Stimulated activated CD8-positive, alpha-beta memory T cell treated with anti-CD3 and anti-CD28 coated beads, Interleukin-2, amount 100 ng/mL, for 1 hour (primary cell): ENCODE data around the gene CMTR1.
A peak's percentile ranks its signal among the peaks of the same experiment; 100 is the strongest.

Experiments
- DNase-seq, 2 donors: peaks; one replicate each; pipeline ENCODE4 v3.0.0-alpha.2; 2020; ENCODE audit warnings: low read depth in 2 of 2

Gene CMTR1

GRCh38 chr6:37478827-37479226, 45.8 kb downstream of the CMTR1 start:
- no peak for DNase-seq

- no peak for DNase-seq
These were observed 46.3 kb downstream of the CMTR1 start for GRCh38 chr6:37479266-37479854.

- DNase-seq = no peak
These were observed 47.2 kb downstream of the CMTR1 start for GRCh38 chr6:37480118-37480736.

- DNase-seq = no peak
These were observed 48.0 kb downstream of the CMTR1 start for GRCh38 chr6:37480951-37481534.

- no peak for DNase-seq
These were observed 48.9 kb downstream of the CMTR1 start for GRCh38 chr6:37481711-37482605.

- DNase-seq = no peak
These were observed 49.7 kb downstream of the CMTR1 start for GRCh38 chr6:37482606-37483251.

- DNase-seq = no peak
These were observed 50.4 kb downstream of the CMTR1 start for GRCh38 chr6:37483252-37483901.

- DNase-seq = peak; percentile 57 to 63
These were observed 51.1 kb downstream of the CMTR1 start for GRCh38 chr6:37483917-37484785.

- DNase-seq = no peak
These were observed 51.8 kb downstream of the CMTR1 start for GRCh38 chr6:37484786-37485170.

- no peak for DNase-seq
These were observed 52.3 kb downstream of the CMTR1 start for GRCh38 chr6:37485291-37485702.

- no peak for DNase-seq
These were observed 53.3 kb downstream of the CMTR1 start for GRCh38 chr6:37486121-37486839.

- DNase-seq = no peak
These were observed 54.8 kb downstream of the CMTR1 start for GRCh38 chr6:37487591-37488380.

- DNase-seq = no peak
These were observed 55.5 kb downstream of the CMTR1 start for GRCh38 chr6:37488476-37488875.

GRCh38 chr6:37489697-37490336, 56.8 kb downstream of the CMTR1 start:
- DNase-seq = no peak

- DNase-seq = no peak
These were observed 57.6 kb downstream of the CMTR1 start for GRCh38 chr6:37490536-37491170.

GRCh38 chr6:37491171-37491829, 58.3 kb downstream of the CMTR1 start:
- no peak for DNase-seq

GRCh38 chr6:37491830-37492208, 58.8 kb downstream of the CMTR1 start:
- no peak for DNase-seq
